ENCODE results near the gene RASSF6. TPM values are rescaled to one million over a fixed set of nuclear protein-coding genes. Genes with fewer than 3 reads are reported as not detected.
"Not testable (repeated sequence)": the region's sequence is repeated elsewhere in the genome, so short reads cannot be mapped to it uniquely, and the experiment has no call there.

The RASSF6 gene
- total RNA-seq, 2 donors from 2014 or later, result not detected

DNA sequence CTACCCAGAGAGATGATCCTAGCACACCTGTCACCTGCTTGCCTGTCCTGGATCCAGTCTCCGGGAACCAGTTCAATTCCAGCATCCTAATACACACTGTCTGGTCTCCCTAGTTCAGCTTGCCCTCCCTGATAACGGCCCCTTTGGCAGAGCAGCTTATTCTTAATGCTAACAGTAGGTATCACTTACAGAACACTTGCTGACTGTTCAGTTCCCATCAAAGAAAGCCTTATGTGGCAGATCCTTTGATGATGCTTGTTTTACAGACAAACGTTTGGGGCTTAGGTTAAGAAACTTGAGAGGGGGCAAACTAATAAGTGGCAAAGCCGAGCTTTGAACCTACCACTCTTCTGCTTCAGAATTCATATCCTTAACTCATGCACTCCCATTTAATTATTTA lies 890 bp downstream of the RASSF6 start:
- Mint-ChIP-seq H3K9me3 (no peaks in the 10 kb centered on the region), H3K27ac (no peak overlapping the region), H3K36me3 (no peaks in the 10 kb centered on the region)
- DNase-seq (ENCODE audit: low spot score in 2 of 2) (no peak), ATAC-seq (no peak)

- no peak for ATAC-seq
- DNase-seq (ENCODE audit: low spot score in 2 of 2), result no peak
- no peak overlapping the region for H3K27ac Mint-ChIP-seq
- H3K36me3 Mint-ChIP-seq, result no peaks in the 10 kb centered on the region
- H3K9me3 Mint-ChIP-seq, result peaks cover 0 to 4% of the 10 kb centered on the region in 2 donors
Measured at GRCh38 chr4:73617256-73617655, 3.0 kb downstream of the RASSF6 start.

- ATAC-seq, result no peak
Measured at GRCh38 chr4:73615613-73616012, 4.6 kb downstream of the RASSF6 start.

GRCh38 chr4:73614311-73614867 lies 5.8 kb downstream of the RASSF6 start:
- Mint-ChIP-seq H3K27ac (no peak overlapping the region), H3K9me3 (peaks cover 0 to 4% of the 10 kb centered on the region in 2 donors), H3K36me3 (no peaks in the 10 kb centered on the region)
- DNase-seq (ENCODE audit: low spot score in 2 of 2), result no peak
- ATAC-seq, result no peak

More at GRCh38 chr4:73615613-73616012, 4.6 kb downstream of the RASSF6 start:
- DNase-seq (ENCODE audit: low spot score in 2 of 2), result no peak
- H3K27ac Mint-ChIP-seq, result no peak overlapping the region
- H3K36me3 Mint-ChIP-seq, result no peaks in the 10 kb centered on the region
- H3K9me3 Mint-ChIP-seq, result peaks cover 0 to 4% of the 10 kb centered on the region in 2 donors

GRCh38 chr4:73613130-73613529 lies 7.1 kb downstream of the RASSF6 start:
- Mint-ChIP-seq H3K27ac (no peak overlapping the region), H3K9me3 (peaks cover 0 to 4% of the 10 kb centered on the region in 2 donors)

GRCh38 chr4:73612032-73612431 lies 8.2 kb downstream of the RASSF6 start:
- H3K27ac Mint-ChIP-seq, result no peak overlapping the region
- DNase-seq (ENCODE audit: low spot score in 2 of 2) (no peak), ATAC-seq (no peak)
- H3K36me3 Mint-ChIP-seq, result no peaks in the 10 kb centered on the region
- H3K9me3 Mint-ChIP-seq, result peaks cover 0 to 4% of the 10 kb centered on the region in 2 donors

More at GRCh38 chr4:73613130-73613529, 7.1 kb downstream of the RASSF6 start:
- no peaks in the 10 kb centered on the region for H3K36me3 Mint-ChIP-seq
- ATAC-seq (no peak), DNase-seq (ENCODE audit: low spot score in 2 of 2) (no peak)

GRCh38 chr4:73609706-73610105 lies 10.5 kb downstream of the RASSF6 start:
- DNase-seq (ENCODE audit: low spot score in 2 of 2), result no peak
- no peaks in the 10 kb centered on the region for H3K36me3 Mint-ChIP-seq
- peaks cover 0 to 4% of the 10 kb centered on the region in 2 donors for H3K9me3 Mint-ChIP-seq
- H3K27ac Mint-ChIP-seq, result no peak overlapping the region
- no peak for ATAC-seq

- ATAC-seq, result no peak
- no peak overlapping the region for H3K27ac Mint-ChIP-seq
- peaks cover 0 to 4% of the 10 kb centered on the region in 2 donors for H3K9me3 Mint-ChIP-seq
- no peak for DNase-seq (ENCODE audit: low spot score in 2 of 2)
- no peaks in the 10 kb centered on the region for H3K36me3 Mint-ChIP-seq
Measured at GRCh38 chr4:73608689-73609594, 11.3 kb downstream of the RASSF6 start.

GRCh38 chr4:73607375-73608033 lies 12.7 kb downstream of the RASSF6 start:
- no peak for DNase-seq (ENCODE audit: low spot score in 2 of 2)
- Mint-ChIP-seq H3K27ac (no peak overlapping the region), H3K36me3 (no peaks in the 10 kb centered on the region), H3K9me3 (no peaks in the 10 kb centered on the region)
- no peak for ATAC-seq

GRCh38 chr4:73606465-73606974 lies 13.7 kb downstream of the RASSF6 start:
- Mint-ChIP-seq H3K27ac (no peak overlapping the region), H3K36me3 (no peaks in the 10 kb centered on the region), H3K9me3 (no peaks in the 10 kb centered on the region)
- no peak for DNase-seq (ENCODE audit: low spot score in 2 of 2)
- no peak for ATAC-seq

DNA sequence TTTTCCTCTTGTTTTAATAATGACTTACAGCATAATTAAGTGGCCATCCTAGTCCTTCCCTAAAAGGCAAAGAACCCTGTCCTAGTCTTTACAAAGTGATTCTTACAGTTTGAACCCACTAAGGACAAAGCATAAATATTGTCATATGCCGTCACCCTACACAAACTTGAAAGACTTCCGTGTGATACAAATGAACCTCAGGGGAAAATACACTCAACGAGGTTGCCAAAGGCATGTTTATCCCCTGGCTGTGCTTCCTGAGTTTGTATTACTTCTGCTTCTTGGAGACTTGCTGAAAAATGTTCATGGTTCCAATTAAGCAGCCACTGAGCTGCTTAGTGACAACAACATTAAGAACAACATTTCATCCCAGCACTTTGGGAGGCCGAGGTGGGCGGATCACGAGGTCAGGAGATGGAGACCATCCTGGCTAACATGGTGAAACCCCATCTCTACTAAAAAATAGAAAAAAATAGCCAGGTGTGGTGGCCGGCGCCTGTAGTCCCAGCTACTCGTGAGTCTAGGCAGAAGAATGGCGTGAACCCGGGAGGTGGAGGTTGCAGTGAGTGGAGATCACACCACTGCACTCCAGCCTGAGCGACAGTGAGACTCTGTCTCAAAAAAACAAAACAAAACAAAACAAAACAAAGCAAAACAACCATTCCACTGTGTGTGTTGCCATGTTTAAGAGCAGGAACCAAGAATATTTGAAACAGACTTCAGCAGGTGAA lies 16.2 kb downstream of the RASSF6 start:
- ATAC-seq (no peak), DNase-seq (ENCODE audit: low spot score in 2 of 2) (no peak)
- H3K36me3 Mint-ChIP-seq, result no peaks in the 10 kb centered on the region
- no peak overlapping the region for H3K27ac Mint-ChIP-seq
- no peaks in the 10 kb centered on the region for H3K9me3 Mint-ChIP-seq

- Mint-ChIP-seq H3K27ac (no peak overlapping the region), H3K9me3 (no peaks in the 10 kb centered on the region), H3K36me3 (no peaks in the 10 kb centered on the region)
- DNase-seq (ENCODE audit: low spot score in 2 of 2), result no peak
- ATAC-seq, result no peak
Measured at GRCh38 chr4:73603271-73603710, 16.9 kb downstream of the RASSF6 start.

- DNase-seq (ENCODE audit: low spot score in 2 of 2), result no peak
- Mint-ChIP-seq H3K36me3 (no peaks in the 10 kb centered on the region), H3K27ac (no peak overlapping the region), H3K9me3 (no peaks in the 10 kb centered on the region)
- ATAC-seq, result no peak
Measured at GRCh38 chr4:73600954-73601353, 19.3 kb downstream of the RASSF6 start.

GRCh38 chr4:73599182-73599581 lies 21.1 kb downstream of the RASSF6 start:
- Mint-ChIP-seq H3K36me3 (no peaks in the 10 kb centered on the region), H3K9me3 (no peaks in the 10 kb centered on the region), H3K27ac (no peak overlapping the region)
- ATAC-seq (no peak), DNase-seq (ENCODE audit: low spot score in 2 of 2) (no peak)

GRCh38 chr4:73597594-73597993 lies 22.6 kb downstream of the RASSF6 start:
- ATAC-seq, result no peak
- no peak for DNase-seq (ENCODE audit: low spot score in 2 of 2)
- H3K9me3 Mint-ChIP-seq, result no peaks in the 10 kb centered on the region

DNA sequence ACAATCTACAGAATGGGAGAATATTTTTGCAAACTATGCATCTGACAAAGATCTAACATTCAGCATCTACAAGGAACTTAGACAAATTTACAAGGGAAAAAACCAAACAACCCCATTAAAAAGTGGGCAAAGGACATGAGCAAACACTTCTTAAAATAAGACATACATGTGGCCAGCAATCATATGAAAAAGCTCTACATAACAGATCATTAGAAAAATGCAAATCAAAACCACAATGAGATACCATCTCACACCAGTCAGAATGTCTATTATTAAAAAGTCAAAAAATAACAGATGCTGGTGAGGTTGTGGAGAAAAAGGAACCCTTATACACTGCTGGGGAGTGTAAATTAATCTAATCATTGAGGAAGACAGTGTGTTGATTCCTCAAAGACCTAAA lies 23.1 kb downstream of the RASSF6 start:
- not testable (repeated sequence) for DNase-seq (ENCODE audit: low spot score in 2 of 2); H3K9me3 Mint-ChIP-seq; H3K36me3 Mint-ChIP-seq; ATAC-seq; H3K27ac Mint-ChIP-seq

More at GRCh38 chr4:73597594-73597993, 22.6 kb downstream of the RASSF6 start:
- H3K27ac Mint-ChIP-seq, result no peak overlapping the region
- H3K36me3 Mint-ChIP-seq, result no peaks in the 10 kb centered on the region

Data from activated naive CD4-positive, alpha-beta T cell treated with anti-CD3 and anti-CD28 coated beads, Interleukin-2, amount 50 U/mL, for 72 hours (primary cell).